ENCODE results near the gene THADA. TPM values are rescaled to one million over a fixed set of nuclear protein-coding genes. Genes with fewer than 3 reads are reported as not detected.

The THADA gene
- total and polyA plus RNA-seq, 3 experiments from 2014 or later = 12.2 to 48.7 (median 45.8) TPM

DNA sequence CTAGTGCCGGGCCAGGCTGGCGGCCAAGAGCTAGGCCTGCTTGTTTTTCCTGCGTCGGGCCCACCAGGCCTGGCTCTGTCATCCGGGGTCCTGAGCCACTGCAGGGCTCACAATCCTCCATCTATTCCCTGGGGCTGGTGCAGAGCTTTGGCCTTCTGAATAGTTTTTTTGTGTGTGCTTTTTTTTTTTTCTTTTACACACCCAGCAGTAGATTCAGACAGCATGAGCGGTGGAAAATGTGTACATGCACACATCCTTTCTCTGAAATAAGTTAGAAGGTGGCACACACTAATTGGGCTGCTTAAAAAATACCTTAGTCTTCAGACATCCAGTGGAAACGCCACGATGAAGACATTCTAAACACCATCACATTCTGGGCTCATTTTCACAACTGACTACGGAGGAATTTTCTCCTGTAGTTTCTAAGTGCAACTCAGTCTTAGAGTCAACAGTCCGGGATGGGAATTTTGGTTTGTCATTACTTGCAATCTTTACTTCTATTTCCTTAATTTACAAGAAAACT, 375.5 kb downstream of the THADA start:
- Mint-ChIP-seq H3K4me1 (peaks cover 48 to 56% (median 55%) of the 10 kb centered on the region in 3 donors), H3K4me3 (peak overlapping the region; percentile 80 to 99 (median 98)), H3K27ac (peak overlapping the region; percentile 91 to 99 (median 98)), H3K27me3 (peaks cover 0 to 30% of the 10 kb centered on the region in 2 donors), H3K9me3 (peaks cover 0 to 9% (median 3%) of the 10 kb centered on the region in 5 donors), H3K36me3 (peaks cover 26 to 56% (median 28%) of the 10 kb centered on the region in 3 donors)
- Histone ChIP-seq H3K4me3 (ENCODE audit: low read length) (peak overlapping the region; percentile 99), H3K27me3 (ENCODE audit: insufficient read depth, low read length, poor library complexity, severe bottlenecking) (no peaks in the 10 kb centered on the region), H3K27ac (ENCODE audit: low read depth, low read length) (peak overlapping the region; percentile 97), H3K4me1 (ENCODE audit: insufficient read depth, low read length) (peaks cover 40% of the 10 kb centered on the region), H3K9me3 (ENCODE audit: low read length) (no peaks in the 10 kb centered on the region), H3K36me3 (ENCODE audit: insufficient read depth, low read length) (peaks cover 36% of the 10 kb centered on the region)
- no peak for DNase-seq
- POLR2A ChIA-PET = interaction anchor here (1.0 to 13.5 kb wide), 6 partner anchors 8 to 89 kb away, joined by 3 to 590 read pairs (median 41); partner anchors contain the start of gene ZFP36L2
- CTCF ChIA-PET = interaction anchor here (1.1 to 19.6 kb wide), 9 partner anchors 8 to 86 kb away, joined by 3 to 820 read pairs (median 13); partner anchors contain the start of gene ZFP36L2

DNA sequence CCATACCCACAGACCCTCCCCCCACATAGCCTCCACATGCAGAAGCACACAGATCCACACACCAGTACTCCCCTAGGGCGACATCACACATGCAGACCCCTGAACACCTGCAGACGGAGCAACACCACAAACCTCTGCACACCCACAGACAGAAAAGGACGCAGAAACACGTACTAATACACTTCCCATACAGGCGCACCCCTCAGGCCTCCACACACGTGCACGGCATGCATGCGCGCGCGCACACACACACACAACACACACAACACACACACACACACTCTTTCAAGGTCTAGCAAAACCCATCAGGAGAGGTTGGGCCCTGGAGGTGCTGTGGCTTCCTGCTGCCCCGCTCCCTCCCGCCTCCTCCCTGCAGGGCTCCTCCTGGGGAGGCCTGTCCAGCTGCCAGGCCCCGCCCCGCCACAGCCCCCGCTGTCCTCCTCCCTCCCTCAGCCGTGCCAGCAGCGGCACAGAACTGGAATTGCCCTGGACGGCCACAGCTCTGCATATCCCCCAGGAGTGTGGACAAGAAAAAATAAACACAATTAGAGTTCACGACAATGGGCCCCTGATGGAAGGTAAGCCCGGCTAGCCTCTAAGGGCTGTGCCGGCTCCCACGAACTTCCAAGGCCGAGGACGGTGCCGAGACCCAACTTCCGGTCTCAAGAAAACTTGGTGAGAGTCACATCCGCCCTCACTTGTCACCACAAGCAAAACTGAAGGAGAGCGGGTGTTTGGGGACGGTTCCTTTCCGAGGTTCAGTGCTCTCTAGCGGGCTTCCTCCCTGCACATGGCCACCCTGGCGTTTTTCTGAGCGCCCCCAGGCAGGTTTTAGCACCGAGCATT, 376.2 kb downstream of the THADA start:
- Histone ChIP-seq H3K9me3 (ENCODE audit: low read length) (no peaks in the 10 kb centered on the region), H3K4me1 (ENCODE audit: insufficient read depth, low read length) (peaks cover 40% of the 10 kb centered on the region), H3K4me3 (ENCODE audit: low read length) (peak overlapping the region; percentile 99), H3K36me3 (ENCODE audit: insufficient read depth, low read length) (peaks cover 31% of the 10 kb centered on the region), H3K27ac (ENCODE audit: low read depth, low read length) (peak overlapping the region; percentile 97), H3K27me3 (ENCODE audit: insufficient read depth, low read length, poor library complexity, severe bottlenecking) (no peaks in the 10 kb centered on the region)
- peak; percentile 64 to 94 (median 90) for DNase-seq
- H3K27me3 Mint-ChIP-seq = peaks cover 0 to 26% of the 10 kb centered on the region in 2 donors
- peaks cover 26 to 50% (median 28%) of the 10 kb centered on the region in 3 donors for H3K36me3 Mint-ChIP-seq
- H3K4me1 Mint-ChIP-seq = peaks cover 48 to 56% (median 55%) of the 10 kb centered on the region in 3 donors
- H3K4me3 Mint-ChIP-seq = peak overlapping the region; percentile 80 to 99 (median 98)
- POLR2A ChIA-PET = interaction anchor here (1.0 to 13.5 kb wide), 11 partner anchors 9 to 410 kb away, joined by 3 to 590 read pairs (median 5); partner anchors contain the start of gene ZFP36L2
- peak overlapping the region; percentile 91 to 99 (median 98) for H3K27ac Mint-ChIP-seq
- CTCF ChIA-PET = interaction anchor here (1.1 to 19.6 kb wide), 10 partner anchors 9 to 85 kb away, joined by 3 to 820 read pairs (median 10); partner anchors contain the start of gene ZFP36L2
- H3K9me3 Mint-ChIP-seq = peaks cover 0 to 9% (median 3%) of the 10 kb centered on the region in 5 donors

DNA sequence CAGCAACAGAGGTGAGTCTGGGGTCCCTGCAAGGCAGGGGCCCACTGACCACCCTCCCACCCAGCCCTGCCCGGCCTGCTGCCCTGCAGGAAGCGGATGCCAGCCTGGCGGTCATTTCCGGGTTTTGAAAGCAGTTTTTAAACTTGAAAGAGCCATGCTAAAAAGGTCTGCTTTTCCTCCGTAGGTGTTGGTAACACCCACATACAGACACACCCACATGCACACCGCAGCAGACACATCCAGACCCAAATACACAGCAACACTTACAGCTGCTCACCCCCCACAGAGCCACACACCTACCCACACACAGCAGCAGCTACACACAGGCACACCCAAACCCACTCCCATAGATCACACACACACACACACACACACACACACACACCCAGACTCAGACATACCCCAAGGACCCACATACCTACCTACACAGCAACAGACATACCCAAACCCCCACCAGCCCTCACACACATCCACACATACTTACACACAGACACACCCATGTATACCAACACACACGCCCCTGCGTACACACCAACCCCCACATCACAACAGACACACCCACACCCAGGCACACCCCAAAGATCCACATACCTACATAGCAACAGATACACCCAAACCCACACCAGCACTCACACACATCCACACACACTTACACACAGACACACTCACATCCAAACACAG, 377.0 kb downstream of the THADA start:
- Histone ChIP-seq H3K9me3 (ENCODE audit: low read length) (no peaks in the 10 kb centered on the region), H3K27me3 (ENCODE audit: insufficient read depth, low read length, poor library complexity, severe bottlenecking) (no peaks in the 10 kb centered on the region), H3K36me3 (ENCODE audit: insufficient read depth, low read length) (peaks cover 28% of the 10 kb centered on the region), H3K27ac (ENCODE audit: low read depth, low read length) (peak overlapping the region; percentile 97), H3K4me3 (ENCODE audit: low read length) (peak overlapping the region; percentile 99), H3K4me1 (ENCODE audit: insufficient read depth, low read length) (peaks cover 40% of the 10 kb centered on the region)
- Mint-ChIP-seq H3K36me3 (peaks cover 22 to 45% (median 23%) of the 10 kb centered on the region in 3 donors), H3K9me3 (peaks cover 0 to 5% (median 0%) of the 10 kb centered on the region in 5 donors), H3K27ac (peak overlapping the region; percentile 91 to 99 (median 98)), H3K27me3 (peaks cover 0 to 18% of the 10 kb centered on the region in 2 donors), H3K4me1 (peaks cover 46 to 56% (median 55%) of the 10 kb centered on the region in 3 donors), H3K4me3 (peak overlapping the region; percentile 80 to 99 (median 98))
- ChIA-PET POLR2A (interaction anchor here (0.6 to 13.5 kb wide), 16 partner anchors 9 to 409 kb away, joined by 3 to 590 read pairs (median 4); partner anchors contain the start of gene ZFP36L2), CTCF (interaction anchor here (0.9 to 19.6 kb wide), 8 partner anchors 9 to 271 kb away, joined by 3 to 820 read pairs (median 23); partner anchors contain the start of gene ZFP36L2)
- DNase-seq = peak; percentile 75 to 95 (median 89)

DNA sequence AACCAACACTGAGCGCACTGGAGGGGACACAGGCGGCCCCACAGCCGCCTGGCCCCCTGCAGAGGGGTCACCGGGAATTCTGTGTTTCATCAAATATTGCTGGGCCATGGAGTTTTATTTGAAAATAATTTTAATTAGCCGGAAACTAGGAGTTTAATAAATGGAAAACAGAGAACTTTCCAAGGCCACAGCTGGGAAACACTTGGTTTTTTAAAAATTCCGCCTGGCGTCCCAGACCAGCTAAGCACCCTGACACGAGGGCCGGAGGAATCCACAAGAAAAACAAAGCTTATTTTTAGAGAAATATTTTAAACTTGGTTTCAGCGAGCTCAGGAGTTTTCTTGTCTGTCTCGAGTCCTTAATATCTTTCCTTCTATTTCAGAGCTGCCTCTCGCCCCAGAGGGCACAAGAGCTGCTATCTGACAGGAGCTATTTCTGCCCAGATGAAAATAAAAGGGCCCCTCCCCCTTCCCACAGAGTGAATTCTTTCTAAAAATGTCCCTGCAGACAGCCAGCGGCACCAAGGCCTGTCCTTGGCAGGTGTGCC, 377.6 kb downstream of the THADA start:
- DNase-seq = no peak
- peaks cover 40% of the 10 kb centered on the region for H3K4me1 ChIP-seq (ENCODE audit: insufficient read depth, low read length)
- Mint-ChIP-seq H3K27me3 (peaks cover 0 to 14% of the 10 kb centered on the region in 2 donors), H3K27ac (peak overlapping the region; percentile 91 to 99 (median 98)), H3K36me3 (peaks cover 17 to 39% (median 18%) of the 10 kb centered on the region in 3 donors), H3K9me3 (peaks cover 0 to 5% (median 0%) of the 10 kb centered on the region in 5 donors), H3K4me3 (peak overlapping the region; percentile 80 to 99 (median 98)), H3K4me1 (peaks cover 46 to 59% (median 55%) of the 10 kb centered on the region in 3 donors)
- H3K4me3 ChIP-seq (ENCODE audit: low read length) = peak overlapping the region; percentile 37
- peaks cover 21% of the 10 kb centered on the region for H3K36me3 ChIP-seq (ENCODE audit: insufficient read depth, low read length)
- H3K27ac ChIP-seq (ENCODE audit: low read depth, low read length) = peak overlapping the region; percentile 97
- POLR2A ChIA-PET = interaction anchor here (0.6 to 13.5 kb wide), 17 partner anchors 8 to 408 kb away, joined by 3 to 590 read pairs (median 4); partner anchors contain the start of gene ZFP36L2
- H3K27me3 ChIP-seq (ENCODE audit: insufficient read depth, low read length, poor library complexity, severe bottlenecking) = no peaks in the 10 kb centered on the region
- CTCF ChIA-PET = interaction anchor here (0.9 to 19.6 kb wide), 8 partner anchors 8 to 271 kb away, joined by 3 to 820 read pairs (median 23); partner anchors contain the start of gene ZFP36L2
- H3K9me3 ChIP-seq (ENCODE audit: low read length) = no peaks in the 10 kb centered on the region

DNA sequence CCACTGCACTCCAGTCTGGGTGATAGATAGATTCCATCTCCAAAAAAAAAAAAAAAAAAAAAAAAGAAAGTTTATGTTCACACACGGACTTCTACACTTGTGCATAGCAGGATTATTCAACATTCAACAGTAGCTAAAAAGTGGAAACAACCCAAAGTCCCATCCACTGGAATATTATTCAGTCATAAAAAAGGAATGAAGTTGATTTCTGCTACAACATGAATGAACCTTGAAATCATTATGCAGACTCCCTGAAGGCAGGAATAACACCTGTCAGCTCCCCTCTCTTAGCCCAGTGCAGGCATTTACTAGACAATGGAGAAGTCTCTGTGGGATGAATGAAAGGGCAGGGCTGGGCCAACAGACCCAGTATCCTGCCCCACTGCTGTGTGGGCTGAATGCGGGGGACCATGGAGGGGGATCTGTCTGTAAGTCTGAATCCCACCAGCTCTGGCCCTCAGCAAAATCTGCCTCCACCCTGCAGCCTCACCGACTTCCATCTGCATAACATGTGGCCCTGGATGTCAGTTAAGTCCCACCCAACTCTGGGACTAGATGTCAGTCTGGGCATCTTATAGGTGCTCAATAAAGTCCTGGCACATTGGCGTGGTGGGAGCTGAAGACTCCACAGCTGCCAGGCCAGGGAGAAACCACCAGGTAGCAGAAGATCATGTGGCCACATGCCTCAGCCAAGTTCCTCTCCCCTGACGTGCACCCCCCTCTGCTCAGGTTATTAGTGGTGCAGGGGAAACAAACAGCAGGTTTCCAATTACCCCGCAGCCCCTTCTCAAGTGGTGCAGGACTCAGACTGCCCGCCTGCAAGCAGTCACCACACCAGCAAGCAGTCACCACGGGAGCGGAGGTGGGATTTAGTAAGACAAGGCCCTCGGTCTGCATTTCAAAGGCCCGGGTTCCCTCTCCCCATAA, 378.3 kb downstream of the THADA start:
- Histone ChIP-seq H3K4me1 (ENCODE audit: insufficient read depth, low read length) (peaks cover 40% of the 10 kb centered on the region), H3K9me3 (ENCODE audit: low read length) (no peaks in the 10 kb centered on the region), H3K36me3 (ENCODE audit: insufficient read depth, low read length) (peaks cover 14% of the 10 kb centered on the region), H3K27ac (ENCODE audit: low read depth, low read length) (peak overlapping the region; percentile 97), H3K27me3 (ENCODE audit: insufficient read depth, low read length, poor library complexity, severe bottlenecking) (no peaks in the 10 kb centered on the region), H3K4me3 (ENCODE audit: low read length) (peak overlapping the region; percentile 37)
- peaks cover 0 to 5% (median 0%) of the 10 kb centered on the region in 5 donors for H3K9me3 Mint-ChIP-seq
- H3K27ac Mint-ChIP-seq = peak overlapping the region; percentile 91 to 99 (median 98)
- H3K36me3 Mint-ChIP-seq = peaks cover 14 to 38% (median 17%) of the 10 kb centered on the region in 3 donors
- POLR2A ChIA-PET = interaction anchor here (0.7 to 13.5 kb wide), 14 partner anchors 7 to 87 kb away, joined by 3 to 590 read pairs (median 5); partner anchors contain the start of gene ZFP36L2
- DNase-seq = peak in 3 of 5 donors; percentile 11 to 59 (median 40)
- peak overlapping the region; percentile 28 to 99 (median 96) for H3K4me3 Mint-ChIP-seq
- H3K4me1 Mint-ChIP-seq = peaks cover 52 to 67% (median 62%) of the 10 kb centered on the region in 3 donors
- CTCF ChIA-PET = interaction anchor here (0.9 to 19.6 kb wide), 9 partner anchors 8 to 270 kb away, joined by 3 to 820 read pairs (median 19); partner anchors contain the start of gene ZFP36L2
- peaks cover 0 to 10% of the 10 kb centered on the region in 2 donors for H3K27me3 Mint-ChIP-seq

DNA sequence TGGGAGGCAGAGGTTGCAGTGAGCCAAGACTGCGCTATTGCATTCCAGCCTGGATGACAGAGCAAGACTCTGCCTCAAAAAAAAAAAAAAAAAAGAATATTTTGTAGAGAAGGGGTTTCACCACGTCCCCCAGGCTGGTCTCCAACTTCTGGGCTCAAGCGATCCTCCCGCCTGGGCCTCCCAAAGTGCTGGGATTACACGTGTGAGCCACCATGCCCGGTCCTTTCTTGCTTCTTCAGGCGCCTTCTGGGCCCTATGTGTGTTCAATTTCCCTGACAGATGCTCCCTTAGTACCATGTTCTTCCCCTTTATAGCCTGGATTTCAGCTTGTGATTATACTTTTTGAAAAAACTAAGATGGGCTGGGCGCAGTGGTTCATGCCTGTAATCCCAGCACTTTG, 379.2 kb downstream of the THADA start:
- ChIA-PET POLR2A (interaction anchor here (0.7 to 13.5 kb wide), 5 partner anchors 12 to 86 kb away, joined by 3 to 590 read pairs (median 40); partner anchors contain the start of gene ZFP36L2), CTCF (interaction anchor here (1.1 to 19.6 kb wide), 4 partner anchors 13 to 82 kb away, joined by 6 to 820 read pairs (median 300); no protein-coding TSS in a partner anchor)

More for the DNA sequence above, 379.2 kb downstream of the THADA start:
- Mint-ChIP-seq H3K27ac (peak overlapping the region in 6 of 8 donors; percentile 29 to 99 (median 73)), H3K27me3 (peaks cover 0 to 7% of the 10 kb centered on the region in 2 donors), H3K4me3 (no peak overlapping the region), H3K36me3 (peaks cover 9 to 32% (median 9%) of the 10 kb centered on the region in 3 donors), H3K4me1 (peaks cover 50 to 71% (median 61%) of the 10 kb centered on the region in 3 donors), H3K9me3 (peaks cover 0 to 2% (median 0%) of the 10 kb centered on the region in 5 donors)
- H3K4me1 ChIP-seq (ENCODE audit: insufficient read depth, low read length) = peaks cover 40% of the 10 kb centered on the region
- H3K36me3 ChIP-seq (ENCODE audit: insufficient read depth, low read length) = peaks cover 5% of the 10 kb centered on the region
- no peak for DNase-seq
- H3K9me3 ChIP-seq (ENCODE audit: low read length) = no peaks in the 10 kb centered on the region
- H3K27ac ChIP-seq (ENCODE audit: low read depth, low read length) = no peak overlapping the region
- H3K4me3 ChIP-seq (ENCODE audit: low read length) = no peak overlapping the region
- H3K27me3 ChIP-seq (ENCODE audit: insufficient read depth, low read length, poor library complexity, severe bottlenecking) = no peaks in the 10 kb centered on the region

Data from CD8-positive, alpha-beta memory T cell (primary cell).